WTC11 (cell line): Measurements from ENCODE around the gene RYR2. TPM values are rescaled to one million over a fixed set of nuclear protein-coding genes. Genes with fewer than 3 reads are reported as not detected.
A peak's percentile ranks its signal among the peaks of the same experiment; 100 is the strongest.

Source experiments
- ATAC-seq: fragments of 200-7000 bp; cut with Tn5 transposase; 2 replicates; pipeline ENCODE4 v1.10.0; 2021; ENCODE audit warnings: mild to moderate bottlenecking, moderate library complexity
- CTCF ChIA-PET: fragments of 300-600 bp; sonication (Branson Sonifier 250); formaldehyde crosslinking; loops from one replicate; lab custom pipeline; 2021; ENCODE audit warnings: antibody characterized with exemption; lab: Charles Lee
- POLR2A ChIA-PET: fragments of 350-600 bp; sonication (Branson Sonifier 250); formaldehyde crosslinking; loops from one replicate; lab custom pipeline; 2021; ENCODE audit warnings: antibody characterized with exemption; lab: Charles Lee
- DNase-seq: peaks from one replicate; pipeline ENCODE4 v3.0.0; 2021; ENCODE audit warnings: low spot score
- H3K27ac Mint-ChIP-seq: 2 replicates; pipeline ENCODE4 v1.8.0; 2021; ENCODE audit warnings: mixed read lengths
- H3K27me3 Mint-ChIP-seq: 2 replicates; pipeline ENCODE4 v1.8.0; 2021; ENCODE audit warnings: low read depth, mild to moderate bottlenecking, moderate library complexity, mixed read lengths
- H3K36me3 Mint-ChIP-seq: 2 replicates; pipeline ENCODE4 v1.8.0; 2021; ENCODE audit warnings: mixed read lengths
- H3K4me1 Mint-ChIP-seq: 2 replicates; pipeline ENCODE4 v1.8.0; 2022; ENCODE audit warnings: mixed read lengths
- H3K4me3 Mint-ChIP-seq: 2 replicates; pipeline ENCODE4 v1.8.0; 2021; ENCODE audit warnings: mild to moderate bottlenecking, moderate library complexity, mixed read lengths
- H3K9me3 Mint-ChIP-seq: 2 replicates; pipeline ENCODE4 v1.8.0; 2021; ENCODE audit warnings: mixed read lengths
- ARID4B ChIP-seq: sonication (generic); formaldehyde crosslinking; IDR thresholded peaks from 2 replicates; pipeline ENCODE4 v1.8.0; 2023; ENCODE audit warnings: missing genetic modification reagents, mild to moderate bottlenecking, borderline replicate concordance
- CBFB ChIP-seq: sonication (generic); formaldehyde crosslinking; IDR thresholded peaks from 2 replicates; pipeline ENCODE4 v1.8.1; 2022; ENCODE audit warnings: mild to moderate bottlenecking, low read depth, missing genetic modification reagents
- EMX1 ChIP-seq: fragments of 250-450 bp; sonication (Bioruptor Pico); IDR thresholded peaks from 2 replicates; pipeline ENCODE4 v1.8.0; 2021; ENCODE audit warnings: mild to moderate bottlenecking
- ERG ChIP-seq: fragments of 250-450 bp; sonication (Bioruptor Pico); IDR thresholded peaks from 2 replicates; pipeline ENCODE4 v1.8.0; 2021; ENCODE audit warnings: mild to moderate bottlenecking
- ESRRA ChIP-seq: sonication (generic); formaldehyde crosslinking; IDR thresholded peaks from 2 replicates; pipeline ENCODE4 v1.8.1; 2022; ENCODE audit warnings: mild to moderate bottlenecking, missing genetic modification reagents, borderline replicate concordance
- GTF2I ChIP-seq: fragments of 250-450 bp; sonication (Bioruptor Pico); conservative IDR thresholded peaks from 2 replicates; pipeline ENCODE4 v1.4.0; 2021; ENCODE audit warnings: mild to moderate bottlenecking
- NFYB ChIP-seq: sonication (generic); formaldehyde crosslinking; conservative IDR thresholded peaks from 2 replicates; pipeline ENCODE4 v1.8.0; 2022; ENCODE audit warnings: low read depth, missing genetic modification reagents
- STAT6 ChIP-seq: sonication (generic); formaldehyde crosslinking; conservative IDR thresholded peaks from 2 replicates; pipeline ENCODE4 v1.8.1; 2023; ENCODE audit warnings: mild to moderate bottlenecking, low read depth, missing genetic modification reagents, moderate library complexity
- TCF7 ChIP-seq: sonication (generic); formaldehyde crosslinking; IDR thresholded peaks from 2 replicates; pipeline ENCODE4 v1.8.0; 2022; ENCODE audit warnings: mild to moderate bottlenecking, low read depth, missing genetic modification reagents, moderate library complexity
- USF1 ChIP-seq: sonication (generic); formaldehyde crosslinking; IDR thresholded peaks from 2 replicates; pipeline ENCODE4 v1.8.0; 2022; ENCODE audit warnings: mild to moderate bottlenecking, missing genetic modification reagents
- ZNF121 ChIP-seq: sonication (generic); formaldehyde crosslinking; IDR thresholded peaks from 2 replicates; pipeline ENCODE4 v1.8.0; 2023; ENCODE audit warnings: missing genetic modification reagents
- ZNF138 ChIP-seq: sonication (generic); formaldehyde crosslinking; conservative IDR thresholded peaks from 2 replicates; pipeline ENCODE4 v1.8.1; 2022; ENCODE audit warnings: mild to moderate bottlenecking, moderate library complexity, missing genetic modification reagents
- ZNF219 ChIP-seq: sonication (generic); formaldehyde crosslinking; IDR thresholded peaks from 2 replicates; pipeline ENCODE4 v1.8.0; 2023; ENCODE audit warnings: missing genetic modification reagents, mild to moderate bottlenecking, borderline replicate concordance
- ZNF263 ChIP-seq: sonication (generic); formaldehyde crosslinking; IDR thresholded peaks from 2 replicates; pipeline ENCODE4 v1.8.1; 2022; ENCODE audit warnings: low read depth, mild to moderate bottlenecking, moderate library complexity, missing genetic modification reagents
- ZNF396 ChIP-seq: fragments of 250-450 bp; sonication (Bioruptor Pico); IDR thresholded peaks from 2 replicates; pipeline ENCODE4 v1.8.0; 2021; ENCODE audit warnings: mild to moderate bottlenecking, moderate library complexity, borderline replicate concordance
- ZSCAN18 ChIP-seq: fragments of 250-450 bp; sonication (Bioruptor Pico); IDR thresholded peaks from 2 replicates; pipeline ENCODE4 v2.1.2; 2022; ENCODE audit warnings: mild to moderate bottlenecking, moderate library complexity
- total RNA-seq: library from RNA; stranded (reverse); gene quantifications from 3 replicates; pipeline ENCODE4 v1.2.3, GENCODE V29; 2021

RYR2 gene
- total RNA-seq, 1 experiment from 2014 or later = 7.9 TPM

- no peak overlapping the region for H3K4me3 Mint-ChIP-seq
- peaks cover 3% of the 10 kb centered on the region; the same call in 1 of the 2 replicates for H3K4me1 Mint-ChIP-seq
- peak; percentile 18 for DNase-seq
- H3K27me3 Mint-ChIP-seq = no peaks in the 10 kb centered on the region
- peak; percentile 97 for ATAC-seq
- H3K9me3 Mint-ChIP-seq = peaks cover 9% of the 10 kb centered on the region
- ChIA-PET POLR2A (no interaction called here), CTCF (no interaction called here)
- TF ChIP-seq ARID4B (CRISPR knock-in tag) = no peak
- TF ChIP-seq TCF7 (CRISPR knock-in tag) = no peak
- no peak for TF ChIP-seq ZNF396 (CRISPR knock-in tag)
- no peak for TF ChIP-seq GTF2I (CRISPR knock-in tag)
- no peak for TF ChIP-seq EMX1 (CRISPR knock-in tag)
- no peak for TF ChIP-seq ZNF138
- TF ChIP-seq ESRRA (CRISPR knock-in tag) = no peak
- no peak for TF ChIP-seq ZNF263
- TF ChIP-seq CBFB (CRISPR knock-in tag) = no peak
- no peak for TF ChIP-seq NFYB (CRISPR knock-in tag)
- peak overlapping the region; percentile 17; the same call in 1 of the 2 replicates for H3K27ac Mint-ChIP-seq
- peaks cover 10% of the 10 kb centered on the region for H3K36me3 Mint-ChIP-seq
Measured at GRCh38 chr1:237470712-237471338, 428.8 kb downstream of the RYR2 start.

GRCh38 chr1:237471377-237471776 lies 429.4 kb downstream of the RYR2 start:
- CTCF ChIA-PET = no interaction called here
- peaks cover 3% of the 10 kb centered on the region; the same call in 1 of the 2 replicates for H3K4me1 Mint-ChIP-seq
- DNase-seq (no peak), ATAC-seq (no peak)
- H3K27me3 Mint-ChIP-seq = no peaks in the 10 kb centered on the region
- POLR2A ChIA-PET = no interaction called here
- no peak overlapping the region for H3K27ac Mint-ChIP-seq
- peaks cover 10% of the 10 kb centered on the region for H3K36me3 Mint-ChIP-seq
- H3K9me3 Mint-ChIP-seq = peaks cover 9% of the 10 kb centered on the region
- no peak for TF ChIP-seq ZNF121
- H3K4me3 Mint-ChIP-seq = no peak overlapping the region

GRCh38 chr1:237471956-237472355 lies 430.0 kb downstream of the RYR2 start:
- Mint-ChIP-seq H3K27me3 (no peaks in the 10 kb centered on the region), H3K4me3 (no peak overlapping the region), H3K4me1 (peaks cover 3% of the 10 kb centered on the region; the same call in 1 of the 2 replicates), H3K27ac (no peak overlapping the region), H3K36me3 (peaks cover 10% of the 10 kb centered on the region), H3K9me3 (peaks cover 9% of the 10 kb centered on the region)
- POLR2A ChIA-PET = no interaction called here
- DNase-seq = no peak
- no peak for ATAC-seq
- CTCF ChIA-PET = no interaction called here
- TF ChIP-seq ERG (CRISPR knock-in tag) (no peak), STAT6 (no peak), ZNF219 (no peak), ZSCAN18 (CRISPR knock-in tag) (no peak), ESRRA (CRISPR knock-in tag) (no peak), ARID4B (CRISPR knock-in tag) (no peak), USF1 (CRISPR knock-in tag) (no peak)
